Adrenal gland (tissue), 12 donors: ENCODE measurements around the gene DDAH2. TPM values are rescaled to one million over a fixed set of nuclear protein-coding genes. Genes with fewer than 3 reads are reported as not detected.

Experiments
- DNase-seq, 7 donors: peaks; one replicate each; pipeline ENCODE4 v3.0.0-alpha.2; 2019 to 2020
- H3K27ac ChIP-seq, 5 donors: fragments of 200-600 bp; sonication (generic) in 4 of 5; 1 replicate in 3 of 5; 2 replicates in 2 of 5; pipeline versions ENCODE4 v1.5.1 to v1.8.0; 2016 to 2020; ENCODE audit warnings: mild to moderate bottlenecking in 1 of 5
- H3K27me3 ChIP-seq: fragments of 200-600 bp; 2 replicates; pipeline ENCODE4 v1.8.0; 2021
- H3K36me3 ChIP-seq, 2 donors: fragments of 200-600 bp; replicated peaks in 1 of 2; 1 replicate in 1 of 2; 2 replicates in 1 of 2; pipeline versions ENCODE4 v1.5.1 to v1.8.0; 2018 to 2022
- H3K4me1 ChIP-seq, 2 donors: fragments of 200-600 bp; replicated peaks in 1 of 2; 1 replicate in 1 of 2; 2 replicates in 1 of 2; pipeline versions ENCODE4 v1.5.1 to v1.8.0; 2018 to 2021
- H3K4me3 ChIP-seq, 4 donors: fragments of 200-600 bp; sonication (generic) in 3 of 4; one replicate each; pipeline ENCODE4 v1.5.1; 2016 to 2018
- H3K9me3 ChIP-seq, 3 donors: fragments of 200-600 bp; sonication (generic) in 1 of 3; replicated peaks in 1 of 3; 1 replicate in 2 of 3; 2 replicates in 1 of 3; pipeline versions ENCODE4 v1.5.1 to v1.8.0; 2016 to 2021
- POLR2A ChIP-seq, 2 donors: fragments of 450-650 bp; IDR thresholded peaks; one replicate each; pipeline ENCODE4 v1.6.1; 2017; ENCODE audit warnings: antibody characterized with exemption in 2 of 2, mild to moderate bottlenecking in 2 of 2, moderate library complexity in 1 of 2
- WGBS, 4 donors: extraction: QIAGEN DNeasy Blood & Tissue Kit in 2 of 4; methylation state at CpG; one replicate each; pipeline versions ENCODE4 v1.1.5 to v1.1.7; 2013 to 2017; 5-methylcytosine and 5-hydroxymethylcytosine counted together
- intact Hi-C, 2 donors: fragments of 100-400 bp; cut with DNase I; formaldehyde crosslinking; loops; one replicate each; pipeline versions ENCODE4 v1.14.1 to v1.15.0; 2022 to 2023
- polyA plus RNA-seq, 3 donors: library from polyadenylated mRNA; stranded (reverse); fragments of 200-250 nt in 2 of 3; fragments of 350-450 nt in 1 of 3; fragmentation: Illumina TruSeq in 1 of 3; extraction: RNeasy Lipid Tissue Mini Kit (QIAGEN cat#74804) in 1 of 3; gene quantifications; one replicate each; pipeline ENCODE4 v1.2.3, GENCODE V29; 2013 to 2014
- total RNA-seq, 9 donors: library from RNA; depleted of rRNA in 4 of 9; stranded (reverse); fragments of >200 nt in 4 of 9; fragments of 120-200 nt in 1 of 9; fragmentation: NEBNext Ultra II Directional in 1 of 9; extraction: Animal tissue kit (Norgen Biotek cat#: 25700) in 1 of 9; gene quantifications; one replicate each; pipeline versions ENCODE4 v1.1.0 to v1.2.4, GENCODE V29; 2013 to 2023
- TF ChIP-seq, protein P1 (sequence below), 6 experiments: fragments of 450-650 bp in 4 of 6; fragments of 200-600 bp in 2 of 6; sonication (generic) in 1 of 6; IDR thresholded peaks; 1 replicate in 5 of 6; 2 replicates in 1 of 6; pipeline versions ENCODE4 v1.5.1 to v1.8.0; 2016 to 2021; ENCODE audit warnings: antibody characterized with exemption in 6 of 6, mild to moderate bottlenecking in 2 of 6, moderate library complexity in 1 of 6
- donor health status: healthy with polysubstance abuse.
- donor health status: Bipolar disorder and iron deficiency.
- donor health status: DM: yes; HTN: yes; CAD: no.
- donor health status: DM: no; HTN: no; CAD: no.
- donor health status: DM: no; HTN: no; CAD: no.
- donor health status: DM: yes; HTN: yes; CAD: no.

Gene DDAH2
- total and polyA plus RNA-seq, 12 donors, result 6.4 to 202 (median 33.1) TPM

DNA sequence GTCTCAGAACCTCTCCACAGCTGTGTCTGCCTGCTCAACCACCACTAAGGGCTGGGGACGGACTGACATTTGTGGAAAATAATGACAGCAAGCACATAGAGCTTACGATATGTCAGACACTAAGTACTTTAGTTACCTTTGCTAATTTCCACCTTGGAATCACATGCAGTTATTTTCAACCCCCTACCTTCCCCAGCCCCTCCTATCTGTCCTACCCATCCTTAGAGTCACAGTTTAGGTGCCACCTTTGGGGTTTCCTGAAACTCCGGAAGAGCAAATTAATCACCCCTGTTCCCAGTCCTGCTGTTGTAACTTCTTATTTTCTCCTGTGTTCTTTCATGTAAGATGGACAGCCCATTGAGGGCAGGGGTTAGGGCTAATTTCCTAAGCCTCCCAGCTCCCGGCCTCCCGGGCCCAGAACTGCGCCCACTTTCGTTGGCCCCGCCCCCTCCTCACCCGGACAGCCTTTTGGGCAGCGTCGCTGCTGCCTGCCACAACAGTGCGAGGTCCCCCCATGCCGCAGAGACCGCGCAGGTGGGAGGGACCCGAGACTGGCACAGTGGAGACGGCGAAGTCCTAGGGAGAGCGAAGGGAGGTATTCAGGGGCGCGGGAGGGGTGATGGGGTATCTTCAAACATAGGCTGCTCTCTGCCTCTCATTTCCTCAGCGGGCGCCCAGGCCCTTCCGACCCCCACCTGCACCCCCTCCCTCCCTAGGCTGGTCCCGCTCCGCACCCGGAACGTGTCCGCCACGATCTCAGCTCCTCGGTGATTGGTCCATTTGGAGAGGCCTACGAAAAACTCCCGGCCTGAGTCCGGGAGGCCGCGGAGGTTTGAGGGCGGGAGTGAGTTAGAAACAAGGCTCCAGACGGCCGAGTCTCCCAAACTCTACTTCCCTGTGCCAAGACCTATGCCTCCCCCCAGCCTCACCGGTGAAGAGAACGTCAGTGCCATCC is 1.1 kb downstream of the DDAH2 start:
- peak overlapping the region in 3 of 5 donors; percentile 58 to 93 (median 86) for H3K27ac ChIP-seq
- DNase-seq, result peak in 1 of 7 donors; percentile 35
- peaks cover 0 to 27% of the 10 kb centered on the region in 2 donors for H3K36me3 ChIP-seq
- no peaks in the 10 kb centered on the region for H3K27me3 ChIP-seq
- peak overlapping the region in 1 of 4 donors; percentile 78 for H3K4me3 ChIP-seq
- peaks cover 6 to 47% of the 10 kb centered on the region in 2 donors for H3K4me1 ChIP-seq
- intact Hi-C loops, result no loop called here
- TF ChIP-seq, protein P1, sequence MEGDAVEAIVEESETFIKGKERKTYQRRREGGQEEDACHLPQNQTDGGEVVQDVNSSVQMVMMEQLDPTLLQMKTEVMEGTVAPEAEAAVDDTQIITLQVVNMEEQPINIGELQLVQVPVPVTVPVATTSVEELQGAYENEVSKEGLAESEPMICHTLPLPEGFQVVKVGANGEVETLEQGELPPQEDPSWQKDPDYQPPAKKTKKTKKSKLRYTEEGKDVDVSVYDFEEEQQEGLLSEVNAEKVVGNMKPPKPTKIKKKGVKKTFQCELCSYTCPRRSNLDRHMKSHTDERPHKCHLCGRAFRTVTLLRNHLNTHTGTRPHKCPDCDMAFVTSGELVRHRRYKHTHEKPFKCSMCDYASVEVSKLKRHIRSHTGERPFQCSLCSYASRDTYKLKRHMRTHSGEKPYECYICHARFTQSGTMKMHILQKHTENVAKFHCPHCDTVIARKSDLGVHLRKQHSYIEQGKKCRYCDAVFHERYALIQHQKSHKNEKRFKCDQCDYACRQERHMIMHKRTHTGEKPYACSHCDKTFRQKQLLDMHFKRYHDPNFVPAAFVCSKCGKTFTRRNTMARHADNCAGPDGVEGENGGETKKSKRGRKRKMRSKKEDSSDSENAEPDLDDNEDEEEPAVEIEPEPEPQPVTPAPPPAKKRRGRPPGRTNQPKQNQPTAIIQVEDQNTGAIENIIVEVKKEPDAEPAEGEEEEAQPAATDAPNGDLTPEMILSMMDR (IDR thresholded peaks at IDR 0.05), result no peak
- no peak for TF ChIP-seq POLR2A (IDR thresholded peaks at IDR 0.05)
- H3K9me3 ChIP-seq, result no peaks in the 10 kb centered on the region
- 75 to 83% (median 79%) methylated on average over 32 to 41 of the region's 41 CpGs for WGBS, 4 donors

DNA sequence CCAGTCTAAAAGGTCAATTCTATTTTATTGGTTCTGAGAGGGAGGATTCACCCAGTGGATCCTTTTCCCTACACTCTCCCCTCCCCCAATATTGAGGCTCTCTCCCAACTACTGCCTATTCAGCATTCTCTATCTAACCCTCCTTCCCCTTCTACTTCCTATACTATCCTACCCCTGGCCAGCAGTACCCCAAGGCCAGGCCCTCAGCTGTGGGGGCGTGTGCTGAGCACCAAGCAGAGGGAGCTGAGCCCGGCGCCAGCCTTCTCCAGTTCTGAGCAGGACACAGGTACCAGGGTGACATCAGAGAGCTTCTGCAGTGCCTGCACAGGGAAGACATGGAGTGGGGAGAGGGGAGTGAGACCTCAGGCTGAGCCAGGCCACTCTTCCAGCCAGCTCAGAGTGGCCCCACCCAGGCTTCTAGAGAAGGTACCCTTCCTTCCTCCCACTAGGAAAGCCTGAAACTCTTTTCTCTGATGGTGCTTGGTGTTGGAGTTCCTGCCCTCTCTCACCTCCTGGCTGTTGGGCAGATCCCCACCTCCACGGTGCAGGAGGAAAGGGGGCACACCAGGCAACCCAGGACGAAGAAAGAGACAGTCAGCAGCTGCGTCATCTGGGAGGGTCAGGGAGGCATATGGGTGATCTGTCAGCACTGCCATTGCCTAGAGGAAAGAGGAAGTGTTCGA is 1.9 kb downstream of the DDAH2 start:
- peak in 5 of 7 donors; percentile 37 to 69 (median 43) for DNase-seq
- intact Hi-C loops, result no loop called here
- no peaks in the 10 kb centered on the region for H3K9me3 ChIP-seq
- no peak overlapping the region for H3K4me3 ChIP-seq
- no peaks in the 10 kb centered on the region for H3K27me3 ChIP-seq
- peaks cover 0 to 19% of the 10 kb centered on the region in 2 donors for H3K36me3 ChIP-seq
- H3K4me1 ChIP-seq, result peaks cover 6 to 39% of the 10 kb centered on the region in 2 donors
- TF ChIP-seq POLR2A (IDR thresholded peaks at IDR 0.05), result no peak
- TF ChIP-seq, protein P1 (IDR thresholded peaks at IDR 0.05), result no peak
- peak overlapping the region in 4 of 5 donors; percentile 26 to 93 (median 66) for H3K27ac ChIP-seq
- 72 to 84% (median 77%) methylated on average over 3 to 7 of the region's 7 CpGs for WGBS, 4 donors

DNA sequence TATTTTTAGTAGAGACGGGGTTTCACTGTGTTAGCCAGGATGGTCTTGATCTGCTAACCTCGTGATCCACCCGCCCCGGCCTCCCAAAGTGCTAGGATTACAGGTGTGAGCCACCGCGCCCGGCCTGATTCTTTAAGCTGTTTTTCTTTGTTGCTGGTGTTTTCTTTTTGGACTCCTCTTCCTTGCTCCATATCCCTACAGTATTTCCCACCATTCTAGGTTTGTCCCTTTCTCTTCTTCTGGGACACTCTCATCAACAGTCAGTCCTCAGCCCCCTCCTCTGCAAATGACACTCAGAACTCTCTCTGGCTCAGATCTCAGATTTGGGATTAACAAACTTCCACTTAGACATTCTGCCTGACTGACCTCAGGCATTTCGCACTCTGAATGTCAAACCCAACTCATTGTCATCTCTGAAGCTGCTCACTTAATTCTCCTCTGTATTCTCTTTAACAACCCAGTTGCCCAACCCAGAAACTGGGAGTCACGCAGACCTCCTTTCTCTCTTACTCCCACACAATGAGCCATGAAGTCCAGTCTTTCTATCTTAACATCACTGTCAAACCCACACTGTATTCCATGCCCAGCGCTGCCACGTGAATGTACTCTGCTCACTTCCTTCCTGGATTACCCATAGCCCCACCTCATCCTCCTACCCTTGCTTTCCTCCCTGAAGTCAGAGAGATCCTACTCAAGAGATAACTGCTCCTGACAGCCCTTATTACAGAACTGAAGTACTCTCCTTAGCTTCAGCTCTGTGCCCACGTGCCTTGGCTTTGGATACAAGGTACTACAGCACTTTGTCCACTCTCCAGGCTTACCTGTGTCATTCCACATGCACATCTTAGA is 3.4 kb downstream of the DDAH2 start:
- WGBS, 4 donors, result 86 to 87% (median 86%) methylated on average over 12 of the region's 12 CpGs
- no peak for DNase-seq
- Histone ChIP-seq H3K4me3 (no peak overlapping the region), H3K9me3 (no peaks in the 10 kb centered on the region), H3K27me3 (no peaks in the 10 kb centered on the region), H3K36me3 (peaks cover 0 to 4% of the 10 kb centered on the region in 2 donors), H3K27ac (peak overlapping the region in 1 of 5 donors; percentile 17), H3K4me1 (peaks cover 6 to 27% of the 10 kb centered on the region in 2 donors)
- TF ChIP-seq, protein P1 (IDR thresholded peaks at IDR 0.05), result no peak
- no peak for TF ChIP-seq POLR2A (IDR thresholded peaks at IDR 0.05)
- intact Hi-C loops, result no loop called here
